Activated B cell treated with CpG ODN at 0.5 μM for 24 hours (primary cell): Measurements from ENCODE around the gene EBF3. TPM values are rescaled to one million over a fixed set of nuclear protein-coding genes. Genes with fewer than 3 reads are reported as not detected.

Source experiments
- ATAC-seq: fragments of 200-7000 bp; cut with Tn5 transposase; one replicate; pipeline ENCODE4 v1.10.0; 2021; ENCODE audit warnings: low read depth, mild to moderate bottlenecking, moderate library complexity
- CTCF ChIA-PET: fragments of 350-600 bp; sonication (Branson Sonifier 250); formaldehyde crosslinking; loops from one replicate; lab custom pipeline; 2021; ENCODE audit warnings: antibody characterized with exemption; lab: Charles Lee
- POLR2A ChIA-PET: fragments of 350-600 bp; sonication (Branson Sonifier 250); formaldehyde crosslinking; loops from one replicate; lab custom pipeline; 2021; ENCODE audit warnings: antibody characterized with exemption; lab: Charles Lee
- DNase-seq: peaks from one replicate; pipeline ENCODE4 v3.0.0; 2022
- H3K27ac Mint-ChIP-seq: one replicate; pipeline ENCODE4 v1.8.0; 2020; ENCODE audit warnings: mixed read lengths
- H3K27me3 Mint-ChIP-seq: one replicate; pipeline ENCODE4 v1.8.0; 2021; ENCODE audit warnings: mixed read lengths
- H3K36me3 Mint-ChIP-seq: one replicate; pipeline ENCODE4 v1.8.0; 2021; ENCODE audit warnings: low read depth, mixed read lengths
- H3K4me1 Mint-ChIP-seq: one replicate; pipeline ENCODE4 v1.8.0; 2021; ENCODE audit warnings: mixed read lengths
- H3K4me3 Mint-ChIP-seq: one replicate; pipeline ENCODE4 v1.8.0; 2020; ENCODE audit warnings: mild to moderate bottlenecking, mixed read lengths
- H3K9me3 Mint-ChIP-seq: one replicate; pipeline ENCODE4 v1.8.0; 2020; ENCODE audit warnings: mixed read lengths
- CTCF ChIP-seq: fragments of 200-600 bp; IDR thresholded peaks from one replicate; pipeline ENCODE4 v1.8.0; 2022; ENCODE audit warnings: antibody characterized with exemption, mild to moderate bottlenecking
- intact Hi-C: fragments of 100-400 bp; cut with micrococcal nuclease; formaldehyde crosslinking; loops from one replicate; pipeline ENCODE4 v1.15.1; 2024
- total RNA-seq: library from RNA; stranded (reverse); gene quantifications from 2 replicates; pipeline ENCODE4 v1.2.3, GENCODE V29; 2022

Gene EBF3
- total RNA-seq, 1 donor from 2014 or later: not detected

- intact Hi-C loops: no loop called here
- CTCF ChIA-PET: no interaction called here
- no peak for DNase-seq
- no peak overlapping the region for H3K27ac Mint-ChIP-seq
- no peaks in the 10 kb centered on the region for H3K9me3 Mint-ChIP-seq
- no peak for ATAC-seq
- TF ChIP-seq CTCF: no peak
- no peak overlapping the region for H3K4me3 Mint-ChIP-seq
- POLR2A ChIA-PET: no interaction called here
- H3K36me3 Mint-ChIP-seq: no peaks in the 10 kb centered on the region
- no peaks in the 10 kb centered on the region for H3K27me3 Mint-ChIP-seq
- H3K4me1 Mint-ChIP-seq: no peaks in the 10 kb centered on the region
These were observed 51.7 kb downstream of the EBF3 start for GRCh38 chr10:129912166-129912917.

- no peaks in the 10 kb centered on the region for H3K9me3 Mint-ChIP-seq
- no peak overlapping the region for H3K27ac Mint-ChIP-seq
- intact Hi-C loops: no loop called here
- CTCF ChIA-PET: no interaction called here
- TF ChIP-seq CTCF: no peak
- H3K36me3 Mint-ChIP-seq: no peaks in the 10 kb centered on the region
- no peak overlapping the region for H3K4me3 Mint-ChIP-seq
- DNase-seq: no peak
- H3K27me3 Mint-ChIP-seq: no peaks in the 10 kb centered on the region
- POLR2A ChIA-PET: no interaction called here
- H3K4me1 Mint-ChIP-seq: no peaks in the 10 kb centered on the region
- ATAC-seq: no peak
These were observed 52.5 kb downstream of the EBF3 start for GRCh38 chr10:129911451-129912165.

- no peaks in the 10 kb centered on the region for H3K4me1 Mint-ChIP-seq
- no peaks in the 10 kb centered on the region for H3K27me3 Mint-ChIP-seq
- H3K27ac Mint-ChIP-seq: no peak overlapping the region
- DNase-seq (no peak), ATAC-seq (no peak)
- no peak for TF ChIP-seq CTCF
- no peaks in the 10 kb centered on the region for H3K9me3 Mint-ChIP-seq
- CTCF ChIA-PET: no interaction called here
- no peaks in the 10 kb centered on the region for H3K36me3 Mint-ChIP-seq
- no peak overlapping the region for H3K4me3 Mint-ChIP-seq
- POLR2A ChIA-PET: no interaction called here
- intact Hi-C loops: no loop called here
These were observed 53.2 kb downstream of the EBF3 start for GRCh38 chr10:129910861-129911260.

GRCh38 chr10:129909531-129910256 lies 54.4 kb downstream of the EBF3 start:
- ChIA-PET POLR2A (no interaction called here), CTCF (no interaction called here)
- Mint-ChIP-seq H3K36me3 (no peaks in the 10 kb centered on the region), H3K4me3 (no peak overlapping the region), H3K9me3 (no peaks in the 10 kb centered on the region), H3K27ac (no peak overlapping the region), H3K4me1 (no peaks in the 10 kb centered on the region), H3K27me3 (no peaks in the 10 kb centered on the region)
- TF ChIP-seq CTCF: no peak
- no peak for ATAC-seq
- intact Hi-C loops: no loop called here
- no peak for DNase-seq

GRCh38 chr10:129909080-129909479 lies 55.0 kb downstream of the EBF3 start:
- H3K4me3 Mint-ChIP-seq: no peak overlapping the region
- H3K4me1 Mint-ChIP-seq: no peaks in the 10 kb centered on the region
- no peaks in the 10 kb centered on the region for H3K27me3 Mint-ChIP-seq
- no peak overlapping the region for H3K27ac Mint-ChIP-seq
- no peak for TF ChIP-seq CTCF
- ChIA-PET CTCF (no interaction called here), POLR2A (no interaction called here)
- no peaks in the 10 kb centered on the region for H3K9me3 Mint-ChIP-seq
- ATAC-seq (no peak), DNase-seq (no peak)
- H3K36me3 Mint-ChIP-seq: no peaks in the 10 kb centered on the region
- intact Hi-C loops: no loop called here
